IMR-90 (cell line): Measurements from ENCODE around the gene NBEA. TPM values are rescaled to one million over a fixed set of nuclear protein-coding genes. Genes with fewer than 3 reads are reported as not detected.

Experiments used
- ATAC-seq: fragments of 200-7000 bp; cut with Tn5 transposase; 2 replicates; pipeline ENCODE4 v1.9.1; 2020; ENCODE audit warnings: low read depth, mild to moderate bottlenecking, moderate library complexity
- BruUV-seq: library from RNA; stranded (reverse); fragments of 400-500 nt; replicated peaks from 2 replicates; lab custom pipeline; 2021; lab: Mats Ljungman, UMichigan
- CTCF ChIA-PET: fragments of 300-600 bp; formaldehyde crosslinking; extraction: SDS; loops from one replicate; lab custom pipeline; 2021; ENCODE audit warnings: antibody characterized with exemption; lab: Yijun Ruan, JAX
- POLR2A ChIA-PET: fragments of 300-600 bp; sonication (Branson Sonifier 250); formaldehyde crosslinking; loops from one replicate; lab custom pipeline; 2022; ENCODE audit warnings: antibody characterized with exemption; ENCODE audit not compliant: unreplicated experiment; lab: Charles Lee
- DNase-seq: peaks from one replicate; pipeline ENCODE4 v3.0.0; 2013
- H2AFZ ChIP-seq: replicated peaks from 2 replicates; pipeline ENCODE3; 2013; ENCODE audit warnings: low read length, mild to moderate bottlenecking; ENCODE audit not compliant: poor library complexity
- H2AK5ac ChIP-seq: 2 replicates; pipeline ENCODE4 v1.6.1; 2013; ENCODE audit warnings: low read depth, low read length, inconsistent platforms
- H2AK9ac ChIP-seq: replicated peaks from 2 replicates; pipeline ENCODE3; 2013; ENCODE audit warnings: mild to moderate bottlenecking, low read depth, low read length, moderate library complexity; ENCODE audit not compliant: poor library complexity
- H2BK120ac ChIP-seq: 2 replicates; pipeline ENCODE4 v1.6.1; 2013; ENCODE audit warnings: low read depth, low read length, inconsistent platforms
- H2BK15ac ChIP-seq: 3 replicates; pipeline ENCODE4 v1.6.1; 2013; ENCODE audit warnings: low read depth, low read length, inconsistent platforms
- H2BK20ac ChIP-seq: 2 replicates; pipeline ENCODE4 v1.6.1; 2013; ENCODE audit warnings: low read depth, mild to moderate bottlenecking, inconsistent platforms, low read length, moderate library complexity
- H2BK5ac ChIP-seq: 2 replicates; pipeline ENCODE4 v1.6.1; 2013; ENCODE audit warnings: mild to moderate bottlenecking, low read depth, low read length, inconsistent platforms; ENCODE audit not compliant: poor library complexity, severe bottlenecking
- H3K14ac ChIP-seq: replicated peaks from 2 replicates; pipeline ENCODE4 v1.6.1; 2013; ENCODE audit warnings: low read depth, low read length, inconsistent platforms
- H3K18ac ChIP-seq: 2 replicates; pipeline ENCODE4 v1.6.1; 2013; ENCODE audit warnings: low read depth, low read length, control low read depth
- H3K23ac ChIP-seq: 2 replicates; pipeline ENCODE4 v1.6.1; 2013; ENCODE audit warnings: low read depth, low read length, inconsistent platforms
- H3K27ac ChIP-seq: 2 replicates; pipeline ENCODE4 v1.5.1; 2013; ENCODE audit warnings: mild to moderate bottlenecking, control low read depth, low read length; ENCODE audit not compliant: insufficient read depth
- H3K27me3 ChIP-seq: 2 replicates; pipeline ENCODE4 v1.6.1; 2013; ENCODE audit warnings: low read length; ENCODE audit not compliant: control insufficient read depth, insufficient read depth
- H3K36me3 ChIP-seq: 2 replicates; pipeline ENCODE4 v1.6.1; 2013; ENCODE audit warnings: low read length, mixed read lengths; ENCODE audit not compliant: control insufficient read depth, insufficient read depth
- H3K4ac ChIP-seq: 2 replicates; pipeline ENCODE4 v1.6.1; 2013; ENCODE audit warnings: low read depth, low read length, inconsistent platforms
- H3K4me1 ChIP-seq: 2 replicates; pipeline ENCODE4 v1.6.1; 2013; ENCODE audit warnings: low read length, mixed read lengths; ENCODE audit not compliant: control insufficient read depth, insufficient read depth
- H3K4me2 ChIP-seq: 2 replicates; pipeline ENCODE4 v1.6.1; 2013; ENCODE audit warnings: low read depth, mild to moderate bottlenecking, control low read depth, low read length, moderate library complexity
- H3K4me3 ChIP-seq: 2 replicates; pipeline ENCODE4 v1.5.1; 2013; ENCODE audit warnings: low read depth, mild to moderate bottlenecking, control low read depth, low read length, moderate library complexity; ENCODE audit not compliant: insufficient read depth
- H3K56ac ChIP-seq: 2 replicates; pipeline ENCODE4 v1.6.1; 2013; ENCODE audit warnings: low read length, inconsistent platforms; ENCODE audit not compliant: insufficient read depth; ENCODE audit errors: extremely low read depth
- H3K79me1 ChIP-seq, 2 experiments: 2 replicates each; pipeline ENCODE4 v1.6.1; 2013; ENCODE audit warnings: low read length in 2 of 2, inconsistent platforms in 1 of 2, low read depth in 1 of 2
- H3K9ac ChIP-seq: 2 replicates; pipeline ENCODE4 v1.6.1; 2013; ENCODE audit warnings: low read depth, low read length, control low read depth
- H3K9me1 ChIP-seq: 2 replicates; pipeline ENCODE4 v1.6.1; 2013; ENCODE audit warnings: low read length, inconsistent platforms; ENCODE audit not compliant: insufficient read depth
- H3K9me3 ChIP-seq: 2 replicates; pipeline ENCODE4 v1.6.1; 2013; ENCODE audit warnings: low read length; ENCODE audit not compliant: control insufficient read depth, insufficient read depth
- H4K20me1 ChIP-seq: 2 replicates; pipeline ENCODE4 v1.6.1; 2013; ENCODE audit warnings: low read length, inconsistent platforms; ENCODE audit not compliant: insufficient read depth
- H4K5ac ChIP-seq: 2 replicates; pipeline ENCODE4 v1.6.1; 2013; ENCODE audit warnings: mild to moderate bottlenecking, low read depth, low read length, control low read depth
- H4K8ac ChIP-seq, 2 experiments: 2 replicates each; pipeline ENCODE4 v1.6.1; 2013; ENCODE audit warnings: low read depth in 2 of 2, low read length in 2 of 2, control low read depth in 1 of 2, inconsistent platforms in 1 of 2
- H4K91ac ChIP-seq: 2 replicates; pipeline ENCODE4 v1.6.1; 2013; ENCODE audit warnings: low read depth, low read length, inconsistent platforms; ENCODE audit not compliant: insufficient read depth
- BHLHE40 ChIP-seq: fragments of 150-350 bp; IDR thresholded peaks from 2 replicates; pipeline ENCODE4 v1.6.1; 2016; ENCODE audit warnings: mild to moderate bottlenecking, low read depth, low read length
- CEBPB ChIP-seq: IDR thresholded peaks from 2 replicates; pipeline ENCODE4 v1.6.1; 2012; ENCODE audit warnings: low read depth, low read length, improper control_type of control experiment
- CHD1 ChIP-seq: IDR thresholded peaks from 2 replicates; pipeline ENCODE4 v1.6.1; 2012; ENCODE audit warnings: low read depth, low read length, improper control_type of control experiment
- FOS ChIP-seq: fragments of 150-350 bp; IDR thresholded peaks from 2 replicates; pipeline ENCODE4 v1.6.1; 2016; ENCODE audit warnings: low read depth, low read length
- MAFK ChIP-seq: IDR thresholded peaks from 2 replicates; pipeline ENCODE4 v1.6.1; 2012; ENCODE audit warnings: low read depth, low read length, improper control_type of control experiment
- MAZ ChIP-seq: IDR thresholded peaks from 2 replicates; pipeline ENCODE4 v1.6.1; 2012; ENCODE audit warnings: low read depth, mild to moderate bottlenecking, low read length, improper control_type of control experiment, moderate library complexity, borderline replicate concordance
- NFE2L2 ChIP-seq: fragments of 150-350 bp; IDR thresholded peaks from 2 replicates; pipeline ENCODE4 v1.6.1; 2016; ENCODE audit warnings: low read depth, mild to moderate bottlenecking, low read length
- POLR2A ChIP-seq: IDR thresholded peaks from 2 replicates; pipeline ENCODE4 v1.6.1; 2012; ENCODE audit warnings: mild to moderate bottlenecking, low read depth, low read length
- RAD21 ChIP-seq: IDR thresholded peaks from 2 replicates; pipeline ENCODE4 v1.6.1; 2012; ENCODE audit warnings: low read length, improper control_type of control experiment
- RCOR1 ChIP-seq: IDR thresholded peaks from 2 replicates; pipeline ENCODE4 v1.6.1; 2012; ENCODE audit warnings: mild to moderate bottlenecking, low read length, improper control_type of control experiment; ENCODE audit not compliant: insufficient replicate concordance
- RFX5 ChIP-seq: IDR thresholded peaks from 2 replicates; pipeline ENCODE4 v1.8.0; 2012; ENCODE audit warnings: low read depth, mild to moderate bottlenecking, low read length, moderate library complexity
- SMC3 ChIP-seq: fragments of 150-350 bp; IDR thresholded peaks from 2 replicates; pipeline ENCODE4 v1.6.1; 2016; ENCODE audit warnings: low read depth, mild to moderate bottlenecking, antibody characterized with exemption, low read length, moderate library complexity
- dilution Hi-C: fragments of 300-500 bp; cut with HindIII; formaldehyde crosslinking; loops from one replicate; pipeline ENCODE4 v1.14.3; 2018; ENCODE audit warnings: low sequenced_read_pairs; ENCODE audit not compliant: unreplicated experiment
- in situ Hi-C: fragments of 300-500 bp; cut with MboI; formaldehyde crosslinking; loops from 3 replicates; pipeline ENCODE4 v1.14.3; 2019; ENCODE audit warnings: low sequenced_read_pairs, inconsistent platforms, mixed read lengths
- intact Hi-C: fragments of 100-400 bp; cut with micrococcal nuclease; formaldehyde crosslinking; loops from 2 replicates; pipeline ENCODE4 v1.10.0; 2022
- polyA plus RNA-seq, 3 experiments: library from polyadenylated mRNA; depleted of rRNA; stranded (reverse); fragments of >200 nt; gene quantifications; 2 replicates each; pipeline ENCODE4 v1.2.3, GENCODE V29; 2012; ENCODE audit warnings: low replicate concordance in 1 of 3
- total RNA-seq: library from RNA; depleted of rRNA; stranded (reverse); fragments of >200 nt; gene quantifications from 2 replicates; pipeline ENCODE4 v1.2.3, GENCODE V29; 2012
- TF ChIP-seq, protein P1 (sequence below): conservative IDR thresholded peaks from 2 replicates; pipeline ENCODE4 v1.5.1; 2012; ENCODE audit warnings: mild to moderate bottlenecking, low read depth, low read length, improper control_type of control experiment
- TF ChIP-seq, protein P2 (sequence below): fragments of 150-350 bp; IDR thresholded peaks from 2 replicates; pipeline ENCODE4 v1.6.1; 2017; ENCODE audit warnings: mild to moderate bottlenecking, antibody characterized with exemption, low read length, low read depth
- TF ChIP-seq, protein P3 (sequence below): fragments of 150-350 bp; IDR thresholded peaks from 2 replicates; pipeline ENCODE4 v1.6.1; 2016; ENCODE audit warnings: low read depth, mild to moderate bottlenecking, low read length, moderate library complexity, borderline replicate concordance

Gene NBEA
- total and polyA plus RNA-seq, 2 of the 4 experiments (the other 2 are of a cell fraction), result 0.82 to 2.2 TPM

DNA sequence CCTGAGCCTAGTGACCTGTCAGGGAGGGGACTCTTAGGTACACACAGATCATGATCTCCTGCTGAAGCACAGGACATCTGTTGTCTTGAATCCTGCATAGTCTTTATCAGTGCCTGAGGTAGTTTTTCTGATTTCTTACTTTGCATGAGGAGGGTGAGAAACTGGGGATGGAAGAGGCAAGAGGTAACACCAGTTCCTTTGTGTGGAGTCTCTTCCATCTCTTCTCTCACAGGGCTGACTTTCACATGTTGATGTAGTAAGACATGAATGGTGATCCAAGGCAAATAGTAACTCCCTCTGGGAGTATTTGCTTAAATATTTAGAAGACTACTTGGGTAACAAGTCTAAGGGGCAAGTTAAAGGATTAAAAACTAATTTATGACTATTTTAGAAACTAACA, 9.5 kb downstream of the NBEA start:
- Histone ChIP-seq H2BK5ac (no peak overlapping the region), H2AK9ac (no peak overlapping the region), H3K9ac (no peak overlapping the region), H3K14ac (no peak overlapping the region), H2AK5ac (no peak overlapping the region), H4K8ac (no peak overlapping the region), H2BK120ac (no peak overlapping the region), H2BK15ac (no peak overlapping the region), H3K4me2 (no peak overlapping the region), H4K20me1 (no peaks in the 10 kb centered on the region), H2AFZ (no peak overlapping the region), H3K36me3 (no peaks in the 10 kb centered on the region), H3K27ac (no peak overlapping the region), H3K79me1 (no peaks in the 10 kb centered on the region), H3K18ac (no peak overlapping the region), H3K4me1 (no peaks in the 10 kb centered on the region), H4K91ac (no peak overlapping the region), H3K56ac (no peak overlapping the region), H3K9me1 (no peaks in the 10 kb centered on the region), H3K4ac (no peak overlapping the region), H3K4me3 (no peak overlapping the region), H3K23ac (no peak overlapping the region), H2BK20ac (no peak overlapping the region), H3K9me3 (no peaks in the 10 kb centered on the region; the same call in 1 of the 2 replicates), H4K5ac (no peak overlapping the region), H3K27me3 (no peaks in the 10 kb centered on the region)
- in situ Hi-C loops (no loop called here), intact Hi-C loops (no loop called here), dilution Hi-C loops (no loop called here)
- no TSS peak for BruUV-seq
- no peak for TF ChIP-seq CHD1
- TF ChIP-seq, protein P1, sequence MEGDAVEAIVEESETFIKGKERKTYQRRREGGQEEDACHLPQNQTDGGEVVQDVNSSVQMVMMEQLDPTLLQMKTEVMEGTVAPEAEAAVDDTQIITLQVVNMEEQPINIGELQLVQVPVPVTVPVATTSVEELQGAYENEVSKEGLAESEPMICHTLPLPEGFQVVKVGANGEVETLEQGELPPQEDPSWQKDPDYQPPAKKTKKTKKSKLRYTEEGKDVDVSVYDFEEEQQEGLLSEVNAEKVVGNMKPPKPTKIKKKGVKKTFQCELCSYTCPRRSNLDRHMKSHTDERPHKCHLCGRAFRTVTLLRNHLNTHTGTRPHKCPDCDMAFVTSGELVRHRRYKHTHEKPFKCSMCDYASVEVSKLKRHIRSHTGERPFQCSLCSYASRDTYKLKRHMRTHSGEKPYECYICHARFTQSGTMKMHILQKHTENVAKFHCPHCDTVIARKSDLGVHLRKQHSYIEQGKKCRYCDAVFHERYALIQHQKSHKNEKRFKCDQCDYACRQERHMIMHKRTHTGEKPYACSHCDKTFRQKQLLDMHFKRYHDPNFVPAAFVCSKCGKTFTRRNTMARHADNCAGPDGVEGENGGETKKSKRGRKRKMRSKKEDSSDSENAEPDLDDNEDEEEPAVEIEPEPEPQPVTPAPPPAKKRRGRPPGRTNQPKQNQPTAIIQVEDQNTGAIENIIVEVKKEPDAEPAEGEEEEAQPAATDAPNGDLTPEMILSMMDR, result no peak
- no peak for TF ChIP-seq MAFK
- TF ChIP-seq SMC3, result no peak
- no peak for TF ChIP-seq POLR2A
- TF ChIP-seq MAZ, result no peak
- no peak for TF ChIP-seq RAD21
- TF ChIP-seq CEBPB, result no peak
- TF ChIP-seq RCOR1, result no peak
- no peak for TF ChIP-seq BHLHE40
- TF ChIP-seq, protein P2, sequence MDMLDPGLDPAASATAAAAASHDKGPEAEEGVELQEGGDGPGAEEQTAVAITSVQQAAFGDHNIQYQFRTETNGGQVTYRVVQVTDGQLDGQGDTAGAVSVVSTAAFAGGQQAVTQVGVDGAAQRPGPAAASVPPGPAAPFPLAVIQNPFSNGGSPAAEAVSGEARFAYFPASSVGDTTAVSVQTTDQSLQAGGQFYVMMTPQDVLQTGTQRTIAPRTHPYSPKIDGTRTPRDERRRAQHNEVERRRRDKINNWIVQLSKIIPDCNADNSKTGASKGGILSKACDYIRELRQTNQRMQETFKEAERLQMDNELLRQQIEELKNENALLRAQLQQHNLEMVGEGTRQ, result no peak
- TF ChIP-seq, protein P3, sequence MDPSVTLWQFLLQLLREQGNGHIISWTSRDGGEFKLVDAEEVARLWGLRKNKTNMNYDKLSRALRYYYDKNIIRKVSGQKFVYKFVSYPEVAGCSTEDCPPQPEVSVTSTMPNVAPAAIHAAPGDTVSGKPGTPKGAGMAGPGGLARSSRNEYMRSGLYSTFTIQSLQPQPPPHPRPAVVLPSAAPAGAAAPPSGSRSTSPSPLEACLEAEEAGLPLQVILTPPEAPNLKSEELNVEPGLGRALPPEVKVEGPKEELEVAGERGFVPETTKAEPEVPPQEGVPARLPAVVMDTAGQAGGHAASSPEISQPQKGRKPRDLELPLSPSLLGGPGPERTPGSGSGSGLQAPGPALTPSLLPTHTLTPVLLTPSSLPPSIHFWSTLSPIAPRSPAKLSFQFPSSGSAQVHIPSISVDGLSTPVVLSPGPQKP, result no peak
- TF ChIP-seq FOS, result no peak
- no peak for TF ChIP-seq RFX5
- TF ChIP-seq NFE2L2, result no peak
- no peak for DNase-seq
- ChIA-PET CTCF (no interaction called here), POLR2A (no interaction called here)
- no peak for ATAC-seq
